Colonic mucosa (tissue), 4 donors: Measurements from ENCODE around the gene ZBTB20. TPM values are rescaled to one million over a fixed set of nuclear protein-coding genes. Genes with fewer than 3 reads are reported as not detected.

Experiments used
- DNase-seq: peaks from one replicate; pipeline ENCODE4 v3.0.0-alpha.2; 2020
- H3K27ac ChIP-seq: fragments of 200-600 bp; one replicate; pipeline ENCODE4 v1.8.0; 2021
- H3K27me3 ChIP-seq: fragments of 200-600 bp; one replicate; pipeline ENCODE4 v1.8.0; 2021
- H3K36me3 ChIP-seq: fragments of 200-600 bp; one replicate; pipeline ENCODE4 v1.8.0; 2021
- H3K4me1 ChIP-seq: fragments of 200-600 bp; one replicate; pipeline ENCODE4 v1.8.0; 2021; ENCODE audit warnings: mild to moderate bottlenecking
- H3K4me3 ChIP-seq: fragments of 200-600 bp; one replicate; pipeline ENCODE4 v1.8.0; 2021
- H3K9ac ChIP-seq, 2 donors: one replicate each; pipeline ENCODE4 v1.7.0; 2013; ENCODE audit warnings: control low read depth in 2 of 2, low read depth in 2 of 2, low read length in 2 of 2
- H3K9me3 ChIP-seq: fragments of 200-600 bp; one replicate; pipeline ENCODE4 v1.8.0; 2021
- CTCF ChIP-seq: fragments of 200-600 bp; IDR thresholded peaks from one replicate; pipeline ENCODE4 v1.8.0; 2022; ENCODE audit warnings: antibody characterized with exemption, mild to moderate bottlenecking
- intact Hi-C: fragments of 100-400 bp; cut with DNase I; formaldehyde crosslinking; loops from one replicate; pipeline ENCODE4 v1.14.1; 2022
- total RNA-seq, 2 donors: library from RNA; stranded (reverse); fragmentation: NEBNext Ultra II Directional in 1 of 2; extraction: Animal tissue kit (Norgen Biotek cat#: 25700) in 1 of 2; gene quantifications; one replicate each; pipeline ENCODE4 v1.2.1, GENCODE V29; 2021
- donor health status: healthy.
- donor health status: DM: no; HTN: no; CAD: no.
- donor health status: DM: no; HTN: no; CAD: no.

Gene ZBTB20
- total RNA-seq, 2 donors from 2014 or later = 12.7 to 21.2 TPM

DNA sequence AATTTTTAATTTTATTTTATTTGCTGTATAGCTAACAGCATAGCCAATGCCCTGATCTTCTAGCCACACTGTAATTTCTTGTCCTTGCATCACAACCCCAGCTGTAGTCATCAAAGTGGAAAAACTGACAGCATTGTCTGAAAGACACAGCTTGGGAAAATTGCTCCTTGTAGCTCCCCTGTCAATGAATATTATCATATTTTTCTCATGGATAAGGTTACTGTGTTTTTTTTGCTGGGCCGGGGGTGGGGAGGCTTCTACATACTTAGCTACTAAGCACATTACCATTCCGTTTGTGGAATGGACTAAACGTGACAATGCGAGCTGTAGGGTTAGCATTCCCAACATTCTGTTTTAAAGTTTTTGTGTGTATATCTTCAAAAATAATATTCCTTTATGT is 472.0 kb downstream of the ZBTB20 start:
- no peaks in the 10 kb centered on the region for H3K4me1 ChIP-seq

DNA sequence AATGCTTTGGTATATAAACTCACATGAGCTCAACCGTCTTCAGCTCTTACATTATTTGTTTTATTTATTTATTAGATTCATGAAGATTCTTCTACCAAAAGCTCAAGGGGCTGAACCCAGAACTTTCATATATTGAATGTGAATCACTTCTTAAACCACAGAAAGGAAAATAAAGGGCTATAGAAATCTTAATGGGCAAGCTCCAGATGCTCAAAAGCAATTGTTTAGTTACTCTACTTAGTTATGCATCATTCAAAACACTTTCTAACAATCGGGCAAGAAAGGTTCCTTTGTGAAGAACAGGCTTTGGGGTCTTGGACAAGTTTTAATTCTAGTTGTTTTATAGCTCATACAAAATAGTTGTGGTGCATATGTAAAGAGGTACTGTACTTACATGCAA is 473.1 kb downstream of the ZBTB20 start:
- DNase-seq = no peak
- TF ChIP-seq CTCF = no peak
- Histone ChIP-seq H3K36me3 (no peaks in the 10 kb centered on the region), H3K27me3 (no peaks in the 10 kb centered on the region), H3K9me3 (no peaks in the 10 kb centered on the region), H3K27ac (no peak overlapping the region), H3K4me3 (no peak overlapping the region), H3K4me1 (no peaks in the 10 kb centered on the region), H3K9ac (no peak overlapping the region)
- intact Hi-C loops = no loop called here

More for the DNA sequence above, 472.0 kb downstream of the ZBTB20 start:
- Histone ChIP-seq H3K9me3 (no peaks in the 10 kb centered on the region), H3K9ac (no peak overlapping the region), H3K36me3 (no peaks in the 10 kb centered on the region), H3K27me3 (no peaks in the 10 kb centered on the region), H3K27ac (no peak overlapping the region), H3K4me3 (no peak overlapping the region)
- TF ChIP-seq CTCF = no peak
- intact Hi-C loops = no loop called here
- DNase-seq = no peak

DNA sequence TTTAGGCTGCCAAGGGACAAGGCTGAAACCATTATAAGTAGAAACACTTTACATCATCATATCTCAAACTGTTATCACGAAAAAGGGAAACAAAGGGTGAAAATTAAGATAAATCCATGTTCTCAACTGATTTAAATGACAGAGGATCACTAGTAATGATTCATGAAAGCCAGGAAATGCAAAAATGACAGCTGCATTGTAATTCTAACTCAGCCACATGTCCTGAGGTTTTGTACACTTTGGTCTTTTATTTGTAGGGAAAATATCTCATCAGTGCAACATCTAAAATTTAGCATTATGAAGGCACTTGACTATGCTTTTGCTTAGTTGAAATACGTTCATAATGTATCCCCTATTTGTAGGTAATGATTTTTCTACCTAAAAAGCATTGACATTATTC is 473.6 kb downstream of the ZBTB20 start:
- Histone ChIP-seq H3K36me3 (no peaks in the 10 kb centered on the region), H3K4me3 (no peak overlapping the region), H3K27ac (no peak overlapping the region), H3K27me3 (no peaks in the 10 kb centered on the region), H3K9me3 (no peaks in the 10 kb centered on the region), H3K4me1 (no peaks in the 10 kb centered on the region), H3K9ac (no peak overlapping the region)
- no peak for TF ChIP-seq CTCF
- no peak for DNase-seq
- intact Hi-C loops = no loop called here

DNA sequence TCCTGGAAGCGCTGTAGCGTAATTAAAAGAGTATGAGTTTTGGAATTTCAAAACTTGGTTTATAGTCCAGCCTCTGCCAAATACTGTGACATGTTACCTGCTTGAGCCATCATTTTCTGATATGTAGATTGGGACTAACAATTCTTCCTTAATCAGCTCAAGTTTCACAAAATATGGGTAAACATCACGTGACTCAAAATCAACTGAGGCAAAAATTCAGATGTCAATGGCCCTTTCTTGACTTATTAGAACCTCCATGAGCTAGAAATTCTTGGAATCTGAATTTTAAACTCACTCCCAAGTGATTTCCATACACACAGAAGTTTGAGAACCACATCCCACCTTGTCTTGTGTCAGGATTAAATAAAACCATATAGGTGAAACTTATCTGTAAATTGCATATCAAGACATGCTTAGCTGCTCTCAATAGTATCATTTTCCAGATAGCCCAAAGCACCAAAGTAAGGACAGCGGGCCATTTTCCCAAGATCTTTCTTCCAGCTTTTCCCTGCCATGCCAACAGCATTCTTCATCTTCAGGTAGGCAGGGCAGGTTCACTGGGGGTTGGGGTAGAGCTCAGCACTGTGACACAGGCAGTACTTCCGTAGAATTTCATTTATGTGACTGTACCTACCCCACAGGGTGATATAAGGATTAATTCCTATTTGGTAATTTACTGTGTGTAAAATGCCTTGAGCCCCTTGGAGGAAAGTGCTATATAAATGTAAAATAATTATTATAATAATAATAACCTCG is 474.2 kb downstream of the ZBTB20 start:
- Histone ChIP-seq H3K27ac (no peak overlapping the region), H3K9ac (no peak overlapping the region), H3K4me1 (no peaks in the 10 kb centered on the region), H3K27me3 (no peaks in the 10 kb centered on the region), H3K36me3 (no peaks in the 10 kb centered on the region), H3K4me3 (no peak overlapping the region), H3K9me3 (no peaks in the 10 kb centered on the region)
- TF ChIP-seq CTCF = no peak
- no peak for DNase-seq
- intact Hi-C loops = no loop called here

DNA sequence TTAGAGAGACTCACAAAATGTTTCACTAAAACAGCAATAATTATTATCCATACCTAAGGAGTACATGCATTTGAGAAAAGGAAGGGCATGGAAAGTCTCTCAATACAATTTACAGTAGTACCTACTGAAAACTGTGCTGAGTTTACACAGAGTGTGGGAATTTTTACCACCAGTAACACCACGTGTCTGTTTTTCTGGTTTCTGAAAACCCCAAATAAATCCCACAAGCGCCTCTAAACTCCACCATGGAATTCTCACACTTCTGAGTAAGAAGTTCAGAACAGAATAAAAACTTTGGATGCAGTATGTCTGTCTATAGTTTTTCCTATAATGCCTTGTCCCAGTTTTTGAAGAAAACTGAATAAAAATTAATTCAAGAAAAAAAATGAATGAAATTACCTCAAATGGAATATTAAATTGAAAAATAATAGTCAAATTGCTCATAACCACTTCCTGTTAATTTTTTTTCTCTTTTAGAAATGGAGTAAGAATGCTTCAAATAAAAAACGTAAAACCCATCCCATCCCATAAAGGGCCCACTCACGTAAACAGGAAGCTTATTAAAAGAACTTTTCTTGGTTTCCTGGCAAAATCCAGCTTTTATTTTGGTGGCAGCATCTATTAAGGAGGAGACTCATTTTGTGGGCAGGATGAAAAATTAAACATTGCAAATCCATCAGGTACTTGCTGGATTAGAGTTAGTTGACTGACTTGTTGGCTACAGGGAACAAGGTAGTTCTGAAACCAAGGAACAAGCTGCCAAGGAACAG is 475.2 kb downstream of the ZBTB20 start:
- H3K4me1 ChIP-seq = no peaks in the 10 kb centered on the region
- no peak overlapping the region for H3K4me3 ChIP-seq
- H3K36me3 ChIP-seq = no peaks in the 10 kb centered on the region
- H3K27ac ChIP-seq = no peak overlapping the region
- no peak overlapping the region for H3K9ac ChIP-seq
- no peak for TF ChIP-seq CTCF
- H3K9me3 ChIP-seq = no peaks in the 10 kb centered on the region
- intact Hi-C loops = no loop called here
- H3K27me3 ChIP-seq = no peaks in the 10 kb centered on the region
- DNase-seq = no peak
